Prostate gland (tissue), 2 donors: ENCODE measurements around the gene ATP6V0A4. TPM values are rescaled to one million over a fixed set of nuclear protein-coding genes. Genes with fewer than 3 reads are reported as not detected.
"Not testable (repeated sequence)": the region's sequence is repeated elsewhere in the genome, so short reads cannot be mapped to it uniquely, and the experiment has no call there.

ENCODE experiments used
- DNase-seq: peaks from one replicate; pipeline ENCODE4 v3.0.0-alpha.2; 2019; ENCODE audit warnings: low spot score
- H3K27ac ChIP-seq, 2 donors: fragments of 200-600 bp; sonication (generic); 2 replicates each; pipeline ENCODE4 v1.5.1; 2017 to 2019
- H3K27me3 ChIP-seq: fragments of 200-600 bp; sonication (generic); replicated peaks from 2 replicates; pipeline ENCODE4 v1.5.1; 2019; ENCODE audit not compliant: insufficient read depth
- H3K36me3 ChIP-seq, 2 donors: fragments of 200-600 bp; sonication (generic); 1 replicate in 1 of 2; 2 replicates in 1 of 2; pipeline versions ENCODE4 v1.5.1 to v1.8.1; 2017 to 2019
- H3K4me1 ChIP-seq: fragments of 200-600 bp; sonication (generic); replicated peaks from 2 replicates; pipeline ENCODE4 v1.5.1; 2019
- H3K4me3 ChIP-seq, 2 donors: fragments of 200-600 bp; sonication (generic); 2 replicates each; pipeline ENCODE4 v1.5.1; 2017 to 2019
- H3K9me3 ChIP-seq: fragments of 200-600 bp; sonication (generic); 2 replicates; pipeline ENCODE4 v1.5.1; 2017
- CTCF ChIP-seq, 4 experiments: fragments of 200-600 bp in 2 of 4; fragments of 450-650 bp in 2 of 4; sonication (generic) in 2 of 4; IDR thresholded peaks; 1 replicate in 3 of 4; 2 replicates in 1 of 4; pipeline ENCODE4 v1.5.1; 2016 to 2019; ENCODE audit warnings: antibody characterized with exemption in 4 of 4, mild to moderate bottlenecking in 2 of 4, moderate library complexity in 2 of 4
- POLR2A ChIP-seq: fragments of 450-650 bp; IDR thresholded peaks from one replicate; pipeline ENCODE4 v1.6.1; 2016; ENCODE audit warnings: antibody characterized with exemption, mild to moderate bottlenecking
- POLR2AphosphoS5 ChIP-seq: sonication (generic); formaldehyde crosslinking; IDR thresholded peaks from one replicate; pipeline ENCODE4 v1.6.1; 2017; ENCODE audit warnings: antibody characterized with exemption
- WGBS: methylation state at CpG from one replicate; pipeline ENCODE4 v1.1.5; 2018; 5-methylcytosine and 5-hydroxymethylcytosine counted together
- intact Hi-C: fragments of 100-400 bp; cut with DNase I; formaldehyde crosslinking; loops from one replicate; pipeline ENCODE4 v1.14.2; 2022
- total RNA-seq, 2 donors: library from RNA; depleted of rRNA; stranded (reverse); fragments of >200 nt; gene quantifications; one replicate each; pipeline ENCODE4 v1.1.0, GENCODE V29; 2016

ATP6V0A4 gene
- total RNA-seq, 2 donors from 2014 or later: 0.62 to 1.2 TPM

GRCh38 chr7:138798836-138799235, 840 bp upstream of the ATP6V0A4 start:
- Histone ChIP-seq H3K27ac (no peak overlapping the region), H3K36me3 (no peaks in the 10 kb centered on the region), H3K4me3 (no peak overlapping the region), H3K4me1 (no peaks in the 10 kb centered on the region), H3K9me3 (no peaks in the 10 kb centered on the region), H3K27me3 (no peaks in the 10 kb centered on the region)
- 77% methylated on average over 5 of the region's 5 CpGs for WGBS
- no peak for DNase-seq
- intact Hi-C loops: no loop called here
- TF ChIP-seq POLR2A (no peak), CTCF (IDR thresholded peaks at IDR 0.05) (no peak), POLR2AphosphoS5 (no peak)

- H3K27ac ChIP-seq, H3K27me3 ChIP-seq, DNase-seq, intact Hi-C loops, H3K36me3 ChIP-seq, H3K9me3 ChIP-seq, H3K4me1 ChIP-seq, H3K4me3 ChIP-seq: not testable (repeated sequence)
- 83% methylated on average over 4 of the region's 4 CpGs for WGBS
Measured at GRCh38 chr7:138797046-138797445, 950 bp downstream of the ATP6V0A4 start.

GRCh38 chr7:138796038-138796615, 1.9 kb downstream of the ATP6V0A4 start:
- Histone ChIP-seq H3K4me1 (no peaks in the 10 kb centered on the region), H3K4me3 (no peak overlapping the region), H3K27me3 (no peaks in the 10 kb centered on the region), H3K27ac (no peak overlapping the region), H3K9me3 (no peaks in the 10 kb centered on the region), H3K36me3 (no peaks in the 10 kb centered on the region)
- TF ChIP-seq CTCF (IDR thresholded peaks at IDR 0.05) (no peak), POLR2A (no peak)
- 91% methylated on average over 9 of the region's 9 CpGs for WGBS
- no peak for DNase-seq
- intact Hi-C loops: no loop called here

- intact Hi-C loops: loop anchor here (10.0 kb wide), 1 partner anchor 229 kb away; no protein-coding TSS in a partner anchor
- Histone ChIP-seq H3K4me1 (no peaks in the 10 kb centered on the region), H3K4me3 (no peak overlapping the region), H3K36me3 (no peaks in the 10 kb centered on the region), H3K27ac (no peak overlapping the region), H3K9me3 (no peaks in the 10 kb centered on the region), H3K27me3 (no peaks in the 10 kb centered on the region)
- no peak for DNase-seq
- TF ChIP-seq CTCF (IDR thresholded peaks at IDR 0.05) (no peak), POLR2AphosphoS5 (no peak), POLR2A (no peak)
- 50% methylated on average over 10 of the region's 10 CpGs for WGBS
Measured at GRCh38 chr7:138785587-138786437, 12.2 kb downstream of the ATP6V0A4 start.

- no peak overlapping the region for H3K27ac ChIP-seq
- DNase-seq: no peak
- WGBS: 32% methylated on average over 4 of the region's 4 CpGs
- TF ChIP-seq POLR2A: no peak
- no peak for TF ChIP-seq CTCF (IDR thresholded peaks at IDR 0.05)
- TF ChIP-seq POLR2AphosphoS5: no peak
- no peaks in the 10 kb centered on the region for H3K27me3 ChIP-seq
- no peak overlapping the region for H3K4me3 ChIP-seq
- no peaks in the 10 kb centered on the region for H3K4me1 ChIP-seq
- intact Hi-C loops: loop anchor here (10.0 kb wide), 1 partner anchor 230 kb away; no protein-coding TSS in a partner anchor
- H3K9me3 ChIP-seq: no peaks in the 10 kb centered on the region
- H3K36me3 ChIP-seq: no peaks in the 10 kb centered on the region
Measured at GRCh38 chr7:138784692-138785091, 13.3 kb downstream of the ATP6V0A4 start.
